Measurements from ENCODE around the gene LRGUK.
A peak's percentile ranks its signal among the peaks of the same experiment; 100 is the strongest.

Gene LRGUK

DNA sequence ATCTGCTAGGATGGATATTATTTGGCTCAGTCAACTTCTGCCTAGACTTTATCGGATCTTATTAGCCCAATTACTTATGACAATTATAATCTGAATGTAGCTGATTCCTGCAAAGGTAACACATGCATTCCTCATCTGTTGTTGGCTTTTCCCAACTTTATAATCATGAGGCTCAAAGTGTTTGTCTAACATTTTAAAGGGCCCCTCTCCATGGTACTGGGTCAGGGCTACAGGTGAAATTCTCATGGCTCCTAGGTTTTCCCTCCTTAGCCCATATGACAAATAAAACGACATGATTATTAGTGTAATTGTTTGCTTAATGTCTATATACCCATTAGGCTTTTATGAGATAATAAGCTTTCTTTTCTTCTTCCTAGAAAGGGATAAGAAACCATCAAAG is 4.2 kb upstream of the LRGUK start:
- Histone ChIP-seq H3K9me3 (ENCODE audit: control insufficient read depth, low read length) (no peaks in the 10 kb centered on the region), H3K4me3 (ENCODE audit: insufficient read depth, low read depth, low read length, poor library complexity, severe bottlenecking) (no peak overlapping the region), H3K4me1 (ENCODE audit: control insufficient read depth, insufficient read depth, low read length, poor library complexity, severe bottlenecking) (peaks cover 4% of the 10 kb centered on the region), H3K36me3 (ENCODE audit: control insufficient read depth, insufficient read depth, low read length) (no peaks in the 10 kb centered on the region), H3K27me3 (replicated peaks; ENCODE audit: control insufficient read depth, insufficient read depth, low read length, poor library complexity, severe bottlenecking) (no peaks in the 10 kb centered on the region), H3K27ac (ENCODE audit: insufficient read depth, low read length, poor library complexity, severe bottlenecking) (no peak overlapping the region)
- DNase-seq = no peak

DNA sequence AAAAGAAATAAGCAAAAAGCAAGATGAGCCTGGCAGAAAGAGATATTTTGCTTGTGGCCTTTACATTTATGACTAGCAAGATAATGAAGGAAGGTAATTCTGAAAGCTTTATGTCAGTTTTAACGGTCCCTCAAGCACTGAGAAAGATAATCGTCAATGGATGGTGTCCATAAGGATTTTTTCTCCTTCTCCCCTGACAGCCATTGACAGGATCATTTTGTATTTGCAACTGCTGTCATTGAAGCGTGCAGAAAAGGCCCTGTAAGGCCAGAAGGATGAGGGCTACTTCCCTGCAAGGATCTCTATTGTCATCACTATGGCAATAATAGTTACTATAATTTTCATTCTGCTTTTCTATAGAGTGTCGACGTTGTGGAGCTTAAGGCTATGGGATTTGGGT is 994 bp upstream of the LRGUK start:
- Histone ChIP-seq H3K27ac (ENCODE audit: insufficient read depth, low read length, poor library complexity, severe bottlenecking) (no peak overlapping the region), H3K4me1 (ENCODE audit: control insufficient read depth, insufficient read depth, low read length, poor library complexity, severe bottlenecking) (peaks cover 4% of the 10 kb centered on the region), H3K36me3 (ENCODE audit: control insufficient read depth, insufficient read depth, low read length) (no peaks in the 10 kb centered on the region), H3K4me3 (ENCODE audit: insufficient read depth, low read depth, low read length, poor library complexity, severe bottlenecking) (no peak overlapping the region), H3K27me3 (replicated peaks; ENCODE audit: control insufficient read depth, insufficient read depth, low read length, poor library complexity, severe bottlenecking) (no peaks in the 10 kb centered on the region), H3K9me3 (ENCODE audit: control insufficient read depth, low read length) (no peaks in the 10 kb centered on the region)
- no peak for DNase-seq

DNA sequence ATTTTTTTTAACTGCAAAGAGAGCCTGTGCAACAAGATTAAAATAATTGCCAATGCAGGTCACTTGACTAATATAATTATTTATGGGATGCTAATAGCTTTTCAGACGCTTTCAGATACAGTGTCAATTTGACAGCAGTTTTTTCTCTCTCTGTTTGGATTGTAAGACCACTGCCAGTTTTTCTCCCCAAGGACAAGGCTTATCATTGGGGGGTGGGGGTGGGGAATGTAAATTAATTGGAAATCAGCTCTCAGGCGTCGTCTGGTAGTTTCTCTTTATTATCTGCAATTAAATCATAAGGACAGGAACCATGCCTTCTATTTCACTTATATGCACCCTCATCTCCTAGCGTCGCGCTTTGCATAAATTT is 559 bp upstream of the LRGUK start:
- DNase-seq = no peak
- Histone ChIP-seq H3K36me3 (ENCODE audit: control insufficient read depth, insufficient read depth, low read length) (no peaks in the 10 kb centered on the region), H3K9me3 (ENCODE audit: control insufficient read depth, low read length) (no peaks in the 10 kb centered on the region), H3K4me3 (ENCODE audit: insufficient read depth, low read depth, low read length, poor library complexity, severe bottlenecking) (peak overlapping the region; percentile 58), H3K27me3 (replicated peaks; ENCODE audit: control insufficient read depth, insufficient read depth, low read length, poor library complexity, severe bottlenecking) (no peaks in the 10 kb centered on the region), H3K27ac (ENCODE audit: insufficient read depth, low read length, poor library complexity, severe bottlenecking) (no peak overlapping the region), H3K4me1 (ENCODE audit: control insufficient read depth, insufficient read depth, low read length, poor library complexity, severe bottlenecking) (peaks cover 4% of the 10 kb centered on the region)

DNA sequence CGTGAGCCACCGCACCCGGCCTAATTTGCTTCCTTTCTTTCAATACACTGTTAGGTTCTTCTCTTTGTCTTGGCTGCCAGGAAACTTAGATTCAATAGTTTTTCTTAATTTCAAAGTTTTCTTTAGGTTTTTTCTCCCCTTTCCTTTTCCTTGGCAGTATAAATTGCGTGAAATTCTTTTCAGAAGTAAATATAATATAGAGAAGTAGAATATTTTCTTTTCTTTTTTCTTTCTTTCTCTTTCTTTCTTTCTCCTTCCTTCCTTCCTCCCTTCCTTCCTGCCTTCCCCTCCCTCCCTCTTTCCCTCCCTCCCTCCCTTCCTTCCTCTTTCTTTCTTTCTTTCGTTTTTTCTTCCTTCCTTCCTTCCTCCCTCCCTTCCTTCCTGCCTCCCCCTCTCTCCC is 1.7 kb downstream of the LRGUK start:
- H3K4me3 ChIP-seq (ENCODE audit: insufficient read depth, low read depth, low read length, poor library complexity, severe bottlenecking) = no peak overlapping the region
- no peaks in the 10 kb centered on the region for H3K36me3 ChIP-seq (ENCODE audit: control insufficient read depth, insufficient read depth, low read length)
- peaks cover 4% of the 10 kb centered on the region for H3K4me1 ChIP-seq (ENCODE audit: control insufficient read depth, insufficient read depth, low read length, poor library complexity, severe bottlenecking)
- no peaks in the 10 kb centered on the region for H3K9me3 ChIP-seq (ENCODE audit: control insufficient read depth, low read length)
- no peak overlapping the region for H3K27ac ChIP-seq (ENCODE audit: insufficient read depth, low read length, poor library complexity, severe bottlenecking)
- no peak for DNase-seq
- H3K27me3 ChIP-seq (replicated peaks; ENCODE audit: control insufficient read depth, insufficient read depth, low read length, poor library complexity, severe bottlenecking) = no peaks in the 10 kb centered on the region

DNA sequence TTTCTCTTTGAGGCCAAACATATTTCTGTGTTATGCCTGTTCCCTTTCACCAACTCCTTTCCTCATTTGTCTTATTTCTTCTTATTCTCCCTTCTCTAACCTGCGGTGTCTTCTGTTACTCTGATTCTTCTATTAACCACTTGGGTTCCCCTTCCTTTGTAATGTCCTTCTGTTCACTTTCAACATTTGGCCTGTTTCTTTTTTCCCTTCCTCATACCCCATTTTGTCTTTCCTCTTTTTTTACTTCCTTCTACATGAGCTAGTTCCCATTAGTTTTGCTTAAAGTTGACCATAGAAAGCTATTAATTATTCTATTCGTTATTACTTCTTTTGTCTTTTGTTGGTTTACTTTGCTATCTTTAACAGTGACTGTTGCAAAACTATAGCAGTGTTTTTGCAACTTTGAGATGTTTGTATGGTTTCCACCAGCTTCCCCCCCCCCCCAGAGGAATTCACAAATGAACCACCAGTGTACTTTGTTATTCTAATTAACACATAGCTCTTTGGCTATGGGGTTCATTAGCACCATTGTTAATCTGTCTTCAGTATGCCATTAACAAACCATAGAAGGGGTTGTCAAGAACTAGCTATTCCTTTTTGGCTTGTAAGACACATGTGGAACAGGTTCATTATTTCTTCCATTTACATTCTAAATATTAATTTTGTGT is 2.9 kb downstream of the LRGUK start:
- H3K27ac ChIP-seq (ENCODE audit: insufficient read depth, low read length, poor library complexity, severe bottlenecking) = no peak overlapping the region
- H3K4me3 ChIP-seq (ENCODE audit: insufficient read depth, low read depth, low read length, poor library complexity, severe bottlenecking) = no peak overlapping the region
- H3K9me3 ChIP-seq (ENCODE audit: control insufficient read depth, low read length) = no peaks in the 10 kb centered on the region
- H3K27me3 ChIP-seq (replicated peaks; ENCODE audit: control insufficient read depth, insufficient read depth, low read length, poor library complexity, severe bottlenecking) = no peaks in the 10 kb centered on the region
- no peak for DNase-seq
- no peaks in the 10 kb centered on the region for H3K36me3 ChIP-seq (ENCODE audit: control insufficient read depth, insufficient read depth, low read length)
- peaks cover 4% of the 10 kb centered on the region for H3K4me1 ChIP-seq (ENCODE audit: control insufficient read depth, insufficient read depth, low read length, poor library complexity, severe bottlenecking)

DNA sequence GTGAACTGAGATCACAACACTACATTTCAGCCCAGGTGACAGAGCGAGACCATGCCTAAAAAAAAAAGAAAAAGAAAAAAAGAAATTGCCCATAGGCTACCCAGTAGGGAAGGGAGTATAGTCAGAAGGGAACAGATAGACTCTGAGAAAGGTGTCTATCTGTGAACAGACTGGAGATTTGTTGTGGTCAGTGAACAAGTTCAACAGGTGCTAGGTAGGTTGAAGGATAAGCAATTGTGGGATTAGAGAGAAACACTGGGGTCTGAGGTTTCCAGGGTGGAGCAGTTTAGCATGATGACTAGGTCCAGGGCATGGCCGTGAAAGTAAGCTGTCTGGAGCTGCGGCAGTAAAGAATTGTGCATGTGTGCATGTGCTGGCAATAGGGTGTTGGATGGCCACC is 6.9 kb downstream of the LRGUK start:
- H3K36me3 ChIP-seq (ENCODE audit: control insufficient read depth, insufficient read depth, low read length) = no peaks in the 10 kb centered on the region
- DNase-seq = no peak
- H3K27me3 ChIP-seq (replicated peaks; ENCODE audit: control insufficient read depth, insufficient read depth, low read length, poor library complexity, severe bottlenecking) = no peaks in the 10 kb centered on the region
- no peaks in the 10 kb centered on the region for H3K9me3 ChIP-seq (ENCODE audit: control insufficient read depth, low read length)
- no peak overlapping the region for H3K4me3 ChIP-seq (ENCODE audit: insufficient read depth, low read depth, low read length, poor library complexity, severe bottlenecking)
- H3K4me1 ChIP-seq (ENCODE audit: control insufficient read depth, insufficient read depth, low read length, poor library complexity, severe bottlenecking) = no peaks in the 10 kb centered on the region
- H3K27ac ChIP-seq (ENCODE audit: insufficient read depth, low read length, poor library complexity, severe bottlenecking) = no peak overlapping the region

DNA sequence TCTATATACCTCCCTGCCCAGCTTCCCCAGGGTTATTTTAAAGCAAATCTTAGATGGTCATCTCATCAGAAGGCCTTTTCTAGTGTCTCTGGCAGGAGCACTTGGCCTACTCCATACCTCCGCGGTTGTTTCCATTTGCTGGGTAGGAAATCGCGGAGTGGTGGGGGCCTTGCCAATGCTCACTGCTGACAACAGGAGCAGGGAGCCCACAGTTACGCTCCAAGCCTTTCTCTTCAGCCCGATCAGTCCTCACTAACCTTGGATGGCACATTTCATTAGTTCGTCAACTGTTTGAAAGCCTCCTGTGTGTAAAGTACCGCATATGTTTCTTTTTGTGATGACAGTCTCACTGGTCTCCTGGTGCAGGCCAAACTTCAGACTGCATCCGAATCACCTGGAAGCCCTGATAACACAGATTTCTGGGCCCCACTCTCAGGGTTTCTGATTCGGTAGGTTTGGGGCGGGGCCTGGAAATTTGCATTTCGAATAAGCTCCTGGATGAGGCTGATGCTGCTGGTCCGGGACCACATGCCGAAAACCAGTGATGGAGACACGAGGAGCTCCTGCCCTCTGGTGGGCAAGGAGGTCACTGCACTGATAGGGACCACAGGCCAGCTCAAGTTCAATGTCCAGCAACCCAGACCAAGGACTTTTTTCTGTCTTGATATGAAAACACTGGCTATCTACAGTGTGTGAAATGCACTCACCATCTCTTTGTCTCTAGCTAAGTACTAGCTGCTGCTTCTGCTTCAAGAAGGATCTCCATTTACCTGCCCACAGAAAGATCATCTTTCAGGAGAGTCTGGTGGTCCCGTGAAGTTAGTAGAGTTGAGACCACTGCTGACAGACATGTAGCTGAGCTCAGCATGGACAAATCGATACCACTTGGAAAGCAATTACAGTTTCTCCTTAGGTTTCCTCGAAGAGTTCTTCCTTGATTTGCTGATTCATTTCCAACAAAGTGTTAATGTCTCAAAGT is 14.0 kb downstream of the LRGUK start:
- DNase-seq = peak in 2 of 3 donors; percentile 4 to 14
- H3K4me3 ChIP-seq (ENCODE audit: insufficient read depth, low read depth, low read length, poor library complexity, severe bottlenecking) = no peak overlapping the region
- no peaks in the 10 kb centered on the region for H3K27me3 ChIP-seq (replicated peaks; ENCODE audit: control insufficient read depth, insufficient read depth, low read length, poor library complexity, severe bottlenecking)
- no peaks in the 10 kb centered on the region for H3K4me1 ChIP-seq (ENCODE audit: control insufficient read depth, insufficient read depth, low read length, poor library complexity, severe bottlenecking)
- H3K9me3 ChIP-seq (ENCODE audit: control insufficient read depth, low read length) = no peaks in the 10 kb centered on the region
- H3K36me3 ChIP-seq (ENCODE audit: control insufficient read depth, insufficient read depth, low read length) = no peaks in the 10 kb centered on the region
- no peak overlapping the region for H3K27ac ChIP-seq (ENCODE audit: insufficient read depth, low read length, poor library complexity, severe bottlenecking)

DNA sequence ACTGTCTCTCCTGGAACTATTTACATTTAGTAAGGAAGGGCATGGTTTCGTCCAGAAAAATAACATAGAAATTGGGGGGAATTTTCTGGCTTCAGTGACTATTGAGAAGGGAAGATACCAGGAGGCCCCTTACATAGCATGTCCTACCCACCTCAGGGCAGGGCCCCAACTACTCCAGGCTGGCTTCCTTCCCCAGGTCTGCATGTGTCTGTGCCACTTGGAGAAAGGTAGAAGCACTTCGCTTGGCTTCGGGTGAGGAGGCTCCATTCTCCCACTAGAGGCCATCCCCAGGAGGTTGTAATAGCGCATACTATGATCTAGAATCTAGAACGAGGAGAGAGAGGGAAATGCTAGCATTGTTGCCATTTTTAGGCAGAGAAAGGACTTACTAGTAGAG is 14.7 kb downstream of the LRGUK start:
- no peak for DNase-seq
- no peaks in the 10 kb centered on the region for H3K4me1 ChIP-seq (ENCODE audit: control insufficient read depth, insufficient read depth, low read length, poor library complexity, severe bottlenecking)
- no peaks in the 10 kb centered on the region for H3K36me3 ChIP-seq (ENCODE audit: control insufficient read depth, insufficient read depth, low read length)

DNA sequence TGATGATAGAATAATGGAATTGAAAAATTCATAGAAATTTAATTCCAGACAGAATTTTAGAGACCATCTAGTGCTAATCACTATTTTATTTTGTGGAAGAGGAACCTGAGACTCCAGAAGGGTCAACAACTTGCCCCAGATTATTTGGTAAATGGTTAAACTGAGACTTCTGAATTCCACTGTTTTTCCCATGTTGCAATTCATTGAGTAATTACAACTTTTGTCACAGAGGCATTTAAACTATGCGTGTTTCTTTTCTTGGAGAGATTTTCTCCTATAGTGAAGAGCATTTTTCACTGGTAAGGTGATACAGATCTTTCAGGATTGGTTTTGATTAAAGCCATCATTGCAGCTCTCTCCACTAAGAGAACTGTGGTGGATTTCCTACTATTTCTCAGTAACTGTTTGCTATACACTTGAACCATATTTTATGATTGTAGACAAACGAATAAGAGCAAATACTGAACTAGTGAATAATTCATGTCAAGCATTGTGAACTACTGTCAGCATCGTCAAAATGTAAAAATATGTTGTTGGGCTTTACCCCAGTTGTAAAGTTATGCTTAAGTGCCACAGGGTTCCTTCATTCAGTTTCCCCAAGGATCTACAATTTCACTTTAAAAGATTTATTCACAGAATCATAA is 26.5 kb downstream of the LRGUK start:
- Histone ChIP-seq H3K4me1 (ENCODE audit: control insufficient read depth, insufficient read depth, low read length, poor library complexity, severe bottlenecking) (no peaks in the 10 kb centered on the region), H3K36me3 (ENCODE audit: control insufficient read depth, insufficient read depth, low read length) (no peaks in the 10 kb centered on the region), H3K27me3 (replicated peaks; ENCODE audit: control insufficient read depth, insufficient read depth, low read length, poor library complexity, severe bottlenecking) (no peaks in the 10 kb centered on the region), H3K9me3 (ENCODE audit: control insufficient read depth, low read length) (no peaks in the 10 kb centered on the region), H3K27ac (ENCODE audit: insufficient read depth, low read length, poor library complexity, severe bottlenecking) (no peak overlapping the region), H3K4me3 (ENCODE audit: insufficient read depth, low read depth, low read length, poor library complexity, severe bottlenecking) (no peak overlapping the region)
- no peak for DNase-seq

More for the DNA sequence above, 14.7 kb downstream of the LRGUK start:
- H3K4me3 ChIP-seq (ENCODE audit: insufficient read depth, low read depth, low read length, poor library complexity, severe bottlenecking) = no peak overlapping the region
- H3K27me3 ChIP-seq (replicated peaks; ENCODE audit: control insufficient read depth, insufficient read depth, low read length, poor library complexity, severe bottlenecking) = no peaks in the 10 kb centered on the region
- no peaks in the 10 kb centered on the region for H3K9me3 ChIP-seq (ENCODE audit: control insufficient read depth, low read length)
- no peak overlapping the region for H3K27ac ChIP-seq (ENCODE audit: insufficient read depth, low read length, poor library complexity, severe bottlenecking)

Measured in effector memory CD4-positive, alpha-beta T cell (primary cell).